ENCODE data around the gene DNAJB8. TPM values are rescaled to one million over a fixed set of nuclear protein-coding genes. Genes with fewer than 3 reads are reported as not detected.
A peak's percentile ranks its signal among the peaks of the same experiment; 100 is the strongest.

DNAJB8 gene
- total and polyA plus RNA-seq, 9 of the 15 experiments (the other 6 are each of a cell fraction or from before 2014, with no cell fraction given), result not detected

DNA sequence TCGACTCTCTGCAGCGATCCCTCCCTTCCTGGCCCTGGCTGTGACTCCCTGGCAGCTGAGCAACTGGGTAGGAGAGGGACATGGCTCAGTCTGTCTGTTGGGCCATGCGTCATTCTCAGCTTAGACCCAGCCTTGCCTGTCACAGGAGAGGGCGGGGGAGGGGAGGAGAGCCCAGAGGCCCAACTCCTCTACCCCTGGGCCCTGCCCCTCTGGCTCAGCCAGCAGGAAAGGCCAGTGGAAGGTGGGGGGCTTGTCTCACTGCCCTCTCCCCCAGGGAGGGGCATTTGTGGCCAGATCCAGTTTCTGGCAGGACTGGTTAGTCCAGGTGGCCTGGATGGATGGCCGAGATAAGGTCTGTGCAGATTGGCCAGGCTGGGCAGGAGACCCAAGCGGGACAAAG, 31.6 kb downstream of the DNAJB8 start (continued):
- TF ChIP-seq, protein P1, sequence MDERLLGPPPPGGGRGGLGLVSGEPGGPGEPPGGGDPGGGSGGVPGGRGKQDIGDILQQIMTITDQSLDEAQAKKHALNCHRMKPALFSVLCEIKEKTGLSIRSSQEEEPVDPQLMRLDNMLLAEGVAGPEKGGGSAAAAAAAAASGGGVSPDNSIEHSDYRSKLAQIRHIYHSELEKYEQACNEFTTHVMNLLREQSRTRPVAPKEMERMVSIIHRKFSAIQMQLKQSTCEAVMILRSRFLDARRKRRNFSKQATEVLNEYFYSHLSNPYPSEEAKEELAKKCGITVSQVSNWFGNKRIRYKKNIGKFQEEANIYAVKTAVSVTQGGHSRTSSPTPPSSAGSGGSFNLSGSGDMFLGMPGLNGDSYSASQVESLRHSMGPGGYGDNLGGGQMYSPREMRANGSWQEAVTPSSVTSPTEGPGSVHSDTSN (CRISPR knock-in tag; IDR thresholded peaks at IDR 0.05; ENCODE audit: low read depth), result no peak
- TF ChIP-seq, protein P1 (tag; conservative IDR thresholded peaks at IDR 0.05; ENCODE audit: low read depth), result 0 out of 2 replicates have a peak, but pooled peaks have one; percentile 23

DNA sequence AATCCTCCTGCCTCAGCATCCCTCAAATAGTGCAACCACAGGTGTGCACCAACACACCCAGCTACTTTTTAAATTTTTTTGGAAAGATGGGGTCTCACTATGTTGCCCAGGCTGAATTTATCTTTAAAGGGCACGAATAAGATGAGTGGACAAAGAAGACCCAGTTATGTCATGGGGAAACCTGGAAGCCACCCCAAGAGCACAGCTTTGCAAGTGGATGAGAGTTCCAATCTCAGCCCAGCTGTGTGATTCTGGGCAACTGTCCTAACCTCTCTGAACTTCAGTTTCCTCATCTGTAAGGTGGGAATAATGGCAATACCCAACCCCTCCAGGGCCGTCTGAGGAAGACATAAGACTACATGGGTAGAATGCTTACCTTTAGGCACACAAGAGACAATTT, 32.2 kb downstream of the DNAJB8 start:
- WGBS (ENCODE audit: insufficient coverage, low coverage, missing lambda C conversion rate), result 25% methylated on average over 2 of the region's 2 CpGs
- Histone ChIP-seq H3K9me1 (ENCODE audit: control insufficient read depth, insufficient read depth, low read length) (no peaks in the 10 kb centered on the region), H3K79me2 (ENCODE audit: control insufficient read depth, insufficient read depth, low read length) (no peaks in the 10 kb centered on the region), H3K9me3 (replicated peaks; ENCODE audit: control insufficient read depth, insufficient read depth, low read depth, low read length) (no peaks in the 10 kb centered on the region), H2AFZ (ENCODE audit: low read depth, low read length) (no peak overlapping the region), H3K27ac (ENCODE audit: extremely low read depth, low read depth, low read length) (no peak overlapping the region), H3K36me3 (ENCODE audit: control insufficient read depth, insufficient read depth, low read length) (no peaks in the 10 kb centered on the region), H3K4me3 (no peak overlapping the region), H3K4me1 (replicated peaks in 1 of 2; ENCODE audit: control insufficient read depth in 2 of 2, insufficient read depth in 2 of 2, low read length in 2 of 2) (peaks cover 4 to 44% of the 10 kb centered on the region in 2 experiments; a peak in 3 of 5 replicates), H3K27me3 (ENCODE audit: control insufficient read depth in 2 of 2, insufficient read depth in 2 of 2, low read length in 2 of 2) (no peaks in the 10 kb centered on the region), H3K4me2 (ENCODE audit: insufficient read depth, low read length) (no peak overlapping the region), H3K9ac (ENCODE audit: insufficient read depth in 1 of 2, low read depth in 2 of 2, low read length in 2 of 2) (no peak overlapping the region), H4K20me1 (replicated peaks; ENCODE audit: control insufficient read depth, insufficient read depth, low read length) (no peaks in the 10 kb centered on the region)
- DNase-seq (ENCODE audit: extremely low read depth in 1 of 4, low spot score in 3 of 4), result no peak
- no TSS peak for BruUV-seq (replicated peaks)
- intact Hi-C loops (cut with micrococcal nuclease), result loop anchor here (10.0 kb wide), 2 partner anchors 150 to 260 kb away; no protein-coding TSS in a partner anchor
- POLR2A ChIA-PET, result no interaction called here
- in situ Hi-C loops (cut with MboI), result no loop called here
- CTCF ChIA-PET (ENCODE audit: low intra/inter-chr PET ratio), result no interaction called here
- TF ChIP-seq ZFP36 (IDR thresholded peaks at IDR 0.05; ENCODE audit: low read depth, low read length, partially characterized antibody) (peak; percentile 81), RBM25 (IDR thresholded peaks at IDR 0.05; ENCODE audit: low read depth, low read length, severe bottlenecking) (peak; percentile 95), ADNP (tag; IDR thresholded peaks at IDR 0.05) (peak; percentile 61; the same call in 1 of the 2 replicates), ZNF174 (CRISPR knock-in tag; IDR thresholded peaks at IDR 0.05) (no peak), KDM1A (IDR thresholded peaks at IDR 0.05) (peak; percentile 67 to 83), HDAC2 (IDR thresholded peaks at IDR 0.05) (peak; percentile 50; the same call in 1 of the 2 replicates), ZNF121 (CRISPR knock-in tag; conservative IDR thresholded peaks at IDR 0.05) (peak; percentile 97), BCOR (IDR thresholded peaks at IDR 0.05) (peak; percentile 94), PTBP1 (IDR thresholded peaks at IDR 0.05; ENCODE audit: low read depth, low read length) (0 out of 2 replicates have a peak, but pooled peaks have one; percentile 70), SMARCA5 (IDR thresholded peaks at IDR 0.05) (peak; percentile 83), NR2C1 (IDR thresholded peaks at IDR 0.05) (no peak), NR2C1 (tag; IDR thresholded peaks at IDR 0.05) (no peak)
- ATAC-seq, result no peak
- no peak for FAIRE-seq

Data from K562 (cell line).